Measurements from ENCODE around the gene CRTC1.

GRCh38 chr19:18647371-18647767 is 36.1 kb upstream of the CRTC1 start:
- TF ChIP-seq TAF1 (IDR thresholded peaks at IDR 0.05; ENCODE audit: control insufficient read depth, extremely low read depth, insufficient read depth, low read length, severe bottlenecking) = no peak
- no peak for TF ChIP-seq EZH2 (IDR thresholded peaks at IDR 0.05; ENCODE audit: borderline replicate concordance, low read depth, low read length)
- TF ChIP-seq ZNF184 (CRISPR knock-in tag; IDR thresholded peaks at IDR 0.05) = no peak
- TF ChIP-seq MECOM (CRISPR knock-in tag; IDR thresholded peaks at IDR 0.05) = no peak
- no peak for TF ChIP-seq ZBTB1 (CRISPR knock-in tag; IDR thresholded peaks at IDR 0.05; ENCODE audit: borderline replicate concordance, low read depth)
- TF ChIP-seq ARID3B (CRISPR knock-in tag; IDR thresholded peaks at IDR 0.05; ENCODE audit: borderline replicate concordance) = no peak
- TF ChIP-seq CREB1 (IDR thresholded peaks at IDR 0.05) = no peak
- TF ChIP-seq CREB1 (CRISPR knock-in tag; IDR thresholded peaks at IDR 0.05) = no peak
- no peak for TF ChIP-seq ZFX (CRISPR knock-in tag; IDR thresholded peaks at IDR 0.05)
- TF ChIP-seq MAX (CRISPR knock-in tag; IDR thresholded peaks at IDR 0.05) = no peak
- no peak for TF ChIP-seq CTCF (IDR thresholded peaks at IDR 0.05 in 2 of 3, conservative IDR thresholded peaks at IDR 0.05 in 1 of 3; ENCODE audit: insufficient read depth in 2 of 3, low read depth in 1 of 3, low read length in 3 of 3)

Data from K562 (cell line).